ENCODE measurements around the gene ZDHHC17.
"Not testable (repeated sequence)": the region's sequence is repeated elsewhere in the genome, so short reads cannot be mapped to it uniquely, and the experiment has no call there.

Gene ZDHHC17

GRCh38 chr12:76763746-76764675, at the start of gene ZDHHC17:
ZDHHC17 (plus strand) TSS chr12:76764115; CDS start chr12:76764237, 122 bp downstream.
- peak; percentile 94 for DNase-seq (ENCODE audit: low read depth)

- no peak for DNase-seq (ENCODE audit: low read depth)
Observed at GRCh38 chr12:76714415-76714814, 49.5 kb upstream of the ZDHHC17 start.

GRCh38 chr12:76714861-76715260, 49.1 kb upstream of the ZDHHC17 start:
- no peak for DNase-seq (ENCODE audit: low read depth)

GRCh38 chr12:76715332-76715731, 48.6 kb upstream of the ZDHHC17 start:
- no peak for DNase-seq (ENCODE audit: low read depth)

GRCh38 chr12:76717314-76717713, 46.6 kb upstream of the ZDHHC17 start:
- DNase-seq (ENCODE audit: low read depth): no peak

- DNase-seq (ENCODE audit: low read depth): no peak
Observed at GRCh38 chr12:76719171-76720041, 44.5 kb upstream of the ZDHHC17 start.

GRCh38 chr12:76720068-76720467, 43.8 kb upstream of the ZDHHC17 start:
- no peak for DNase-seq (ENCODE audit: low read depth)

GRCh38 chr12:76726626-76727025, 37.3 kb upstream of the ZDHHC17 start:
- no peak for DNase-seq (ENCODE audit: low read depth)

GRCh38 chr12:76732188-76732587, 31.7 kb upstream of the ZDHHC17 start:
- DNase-seq (ENCODE audit: low read depth): not testable (repeated sequence)

GRCh38 chr12:76737689-76738088, 26.2 kb upstream of the ZDHHC17 start:
- not testable (repeated sequence) for DNase-seq (ENCODE audit: low read depth)

- no peak for DNase-seq (ENCODE audit: low read depth)
Observed at GRCh38 chr12:76738824-76739579, 24.9 kb upstream of the ZDHHC17 start.

GRCh38 chr12:76739896-76740295, 24.0 kb upstream of the ZDHHC17 start:
- no peak for DNase-seq (ENCODE audit: low read depth)

- DNase-seq (ENCODE audit: low read depth): no peak
Observed at GRCh38 chr12:76740501-76740900, 23.4 kb upstream of the ZDHHC17 start.

GRCh38 chr12:76745343-76745742, 18.6 kb upstream of the ZDHHC17 start:
- no peak for DNase-seq (ENCODE audit: low read depth)

GRCh38 chr12:76746516-76746915, 17.4 kb upstream of the ZDHHC17 start:
- no peak for DNase-seq (ENCODE audit: low read depth)

GRCh38 chr12:76747245-76747644, 16.7 kb upstream of the ZDHHC17 start:
- DNase-seq (ENCODE audit: low read depth): no peak

GRCh38 chr12:76755829-76756379, 8.0 kb upstream of the ZDHHC17 start:
- no peak for DNase-seq (ENCODE audit: low read depth)

GRCh38 chr12:76757694-76758093, 6.2 kb upstream of the ZDHHC17 start:
- DNase-seq (ENCODE audit: low read depth): no peak

- no peak for DNase-seq (ENCODE audit: low read depth)
Observed at GRCh38 chr12:76762601-76762980, 1.3 kb upstream of the ZDHHC17 start.

- no peak for DNase-seq (ENCODE audit: low read depth)
Observed at GRCh38 chr12:76764856-76765255, 941 bp downstream of the ZDHHC17 start.

- no peak for DNase-seq (ENCODE audit: low read depth)
Observed at GRCh38 chr12:76765598-76765997, 1.7 kb downstream of the ZDHHC17 start.

- DNase-seq (ENCODE audit: low read depth): no peak
Observed at GRCh38 chr12:76766161-76766560, 2.2 kb downstream of the ZDHHC17 start.
